ENCODE data around the gene FITM1. TPM values are rescaled to one million over a fixed set of nuclear protein-coding genes. Genes with fewer than 3 reads are reported as not detected.

The FITM1 gene
- polyA plus RNA-seq, 1 of the 3 experiments (the other 2 are of a cell fraction), result 0.12 TPM

- Histone ChIP-seq H3K9me3 (no peaks in the 10 kb centered on the region), H3K79me2 (ENCODE audit: insufficient read depth) (no peaks in the 10 kb centered on the region), H3K9me2 (no peaks in the 10 kb centered on the region), H3K27ac (ENCODE audit: low read depth in 2 of 2, low read length in 1 of 2) (peak within 1 kb of the TSS in 1 of 2 experiments; percentile 90; a peak in 2 of 4 replicates), H3K4me3 (ENCODE audit: low read depth in 2 of 2, low read length in 1 of 2) (peak within 1 kb of the TSS; percentile 46 to 54; a peak in 3 of 4 replicates), H4K20me1 (ENCODE audit: insufficient read depth) (no peaks in the 10 kb centered on the region), H3K36me3 (replicated peaks in 1 of 2; ENCODE audit: control insufficient read depth in 1 of 2, insufficient read depth in 2 of 2, low read length in 1 of 2) (peaks cover 0 to 4% of the 10 kb centered on the region in 2 experiments), H2AFZ (ENCODE audit: low read depth) (no peak within 1 kb of the TSS), H3K9ac (no peak within 1 kb of the TSS), H3F3A (replicated peaks; ENCODE audit: insufficient read depth) (peaks cover 3% of the 10 kb centered on the region), H3K4me1 (ENCODE audit: control insufficient read depth in 1 of 2, insufficient read depth in 2 of 2, low read depth in 1 of 2, low read length in 1 of 2) (peaks cover 0 to 11% of the 10 kb centered on the region in 2 experiments; a peak in 1 of 4 replicates), H3K4me2 (peak within 1 kb of the TSS; percentile 53), H3K27me3 (ENCODE audit: insufficient read depth) (no peaks in the 10 kb centered on the region)
- TF ChIP-seq CHD2 (IDR thresholded peaks at IDR 0.05; ENCODE audit: low read length, partially characterized antibody) (peak; percentile 59), MXI1 (IDR thresholded peaks at IDR 0.05; ENCODE audit: low read depth, low read length) (peak; percentile 36), RXRA (IDR thresholded peaks at IDR 0.05; ENCODE audit: borderline replicate concordance, low read depth) (peak; percentile 81; the same call in 1 of the 2 replicates), EP300 (IDR thresholded peaks at IDR 0.05; ENCODE audit: borderline replicate concordance in 1 of 2, low read depth in 1 of 2, low read length in 1 of 2) (peak in 1 of 2 experiments; percentile 52; a peak in 1 of 4 replicates), RFX5 (IDR thresholded peaks at IDR 0.05; ENCODE audit: low read length) (peak; percentile 95), FOXM1 (IDR thresholded peaks at IDR 0.05; ENCODE audit: low read depth) (no peak), ELF1 (IDR thresholded peaks at IDR 0.05) (0 out of 2 replicates have a peak, but pooled peaks have one; percentile 53), FOXJ3 (CRISPR knock-in tag; IDR thresholded peaks at IDR 0.05) (no peak)
- TF ChIP-seq, protein P1, sequence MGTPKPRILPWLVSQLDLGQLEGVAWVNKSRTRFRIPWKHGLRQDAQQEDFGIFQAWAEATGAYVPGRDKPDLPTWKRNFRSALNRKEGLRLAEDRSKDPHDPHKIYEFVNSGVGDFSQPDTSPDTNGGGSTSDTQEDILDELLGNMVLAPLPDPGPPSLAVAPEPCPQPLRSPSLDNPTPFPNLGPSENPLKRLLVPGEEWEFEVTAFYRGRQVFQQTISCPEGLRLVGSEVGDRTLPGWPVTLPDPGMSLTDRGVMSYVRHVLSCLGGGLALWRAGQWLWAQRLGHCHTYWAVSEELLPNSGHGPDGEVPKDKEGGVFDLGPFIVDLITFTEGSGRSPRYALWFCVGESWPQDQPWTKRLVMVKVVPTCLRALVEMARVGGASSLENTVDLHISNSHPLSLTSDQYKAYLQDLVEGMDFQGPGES (IDR thresholded peaks at IDR 0.05; ENCODE audit: low read depth, low read length), result peak; percentile 47
- POLR2A ChIA-PET, result interaction anchor here (0.6 to 3.1 kb wide), 6 partner anchors 10 to 25 kb away, joined by 3 to 21 read pairs (median 4); partner anchors contain the start of genes IPO4, IRF9, PSME2 and RNF31
- peak; percentile 97 for DNase-seq
- 49% methylated on average over 22 of the region's 63 CpGs for WGBS (ENCODE audit: low lambda C conversion rate)
- CTCF ChIA-PET, result interaction anchor here (0.8 to 2.7 kb wide), 4 partner anchors 11 to 120 kb away, joined by 3 to 23 read pairs (median 4); partner anchors contain the start of genes CARMIL3 and IRF9
These were observed 41.2 kb downstream of the FITM1 start, which contains the start of gene REC8 for GRCh38 chr14:24171422-24172260. REC8 (plus strand) TSS chr14:24172080; CDS start chr14:24172553, 473 bp downstream.

- Histone ChIP-seq H3F3A (replicated peaks; ENCODE audit: insufficient read depth) (peaks cover 3% of the 10 kb centered on the region), H4K20me1 (ENCODE audit: insufficient read depth) (no peaks in the 10 kb centered on the region), H3K4me3 (ENCODE audit: low read depth in 2 of 2, low read length in 1 of 2) (peak overlapping the region; percentile 46 to 54; a peak in 3 of 4 replicates), H2AFZ (ENCODE audit: low read depth) (no peak overlapping the region), H3K9me2 (no peaks in the 10 kb centered on the region), H3K27ac (ENCODE audit: low read depth in 2 of 2, low read length in 1 of 2) (peak overlapping the region in 1 of 2 experiments; percentile 90; a peak in 2 of 4 replicates), H3K4me2 (peak overlapping the region; percentile 53), H3K36me3 (replicated peaks in 1 of 2; ENCODE audit: control insufficient read depth in 1 of 2, insufficient read depth in 2 of 2, low read length in 1 of 2) (peaks cover 0 to 10% of the 10 kb centered on the region in 2 experiments), H3K27me3 (ENCODE audit: insufficient read depth) (no peaks in the 10 kb centered on the region), H3K9me3 (no peaks in the 10 kb centered on the region), H3K4me1 (ENCODE audit: control insufficient read depth in 1 of 2, insufficient read depth in 2 of 2, low read depth in 1 of 2, low read length in 1 of 2) (peaks cover 0 to 17% of the 10 kb centered on the region in 2 experiments; a peak in 1 of 4 replicates), H3K79me2 (ENCODE audit: insufficient read depth) (no peaks in the 10 kb centered on the region), H3K9ac (no peak overlapping the region)
- DNase-seq, result peak; percentile 79
- ChIA-PET CTCF (interaction anchor here (0.8 to 2.7 kb wide), 4 partner anchors 11 to 114 kb away, joined by 3 to 23 read pairs (median 7); partner anchors contain the start of gene IRF9), POLR2A (interaction anchor here (0.6 to 3.1 kb wide), 5 partner anchors 9 to 25 kb away, joined by 4 to 21 read pairs (median 4); partner anchors contain the start of genes IPO4, IRF9, PSME2 and RNF31)
- no peak for TF ChIP-seq TEAD4 (IDR thresholded peaks at IDR 0.05; ENCODE audit: borderline replicate concordance, insufficient read depth)
- no peak for TF ChIP-seq SMC3 (IDR thresholded peaks at IDR 0.05; ENCODE audit: low read depth, low read length)
- TF ChIP-seq MXI1 (IDR thresholded peaks at IDR 0.05; ENCODE audit: low read depth, low read length), result no peak; the same call in none of the 2 replicates
- no peak for TF ChIP-seq JUND (IDR thresholded peaks at IDR 0.05)
- no peak for TF ChIP-seq CHD2 (IDR thresholded peaks at IDR 0.05; ENCODE audit: low read length, partially characterized antibody)
- 0 out of 2 replicates have a peak, but pooled peaks have one; percentile 23 for TF ChIP-seq MAX (IDR thresholded peaks at IDR 0.05; ENCODE audit: low read depth)
- 39% methylated on average over 21 of the region's 30 CpGs for WGBS (ENCODE audit: low lambda C conversion rate)
These were observed 41.9 kb downstream of the FITM1 start for GRCh38 chr14:24172261-24172860.

Measured in SK-N-SH (cell line).